ENCODE data around the gene MYO9A. TPM values are rescaled to one million over a fixed set of nuclear protein-coding genes. Genes with fewer than 3 reads are reported as not detected.

MYO9A gene
- total RNA-seq, 1 donor from 2014 or later = 16.6 TPM

Other genes with a start within 250 kb of the MYO9A start
- 0.89 and 1.3 TPM in 2 replicates for gene SENP8, start 253 bp upstream of the MYO9A start, total RNA-seq
- 0.09 TPM in 1 of 2 replicates, not detected in the other for gene GRAMD2A, start 79.6 kb upstream of the MYO9A start, total RNA-seq
- 1,255 and 1,264 TPM in 2 replicates for gene PKM, start 113.0 kb upstream of the MYO9A start, total RNA-seq
- 55.7 and 65.5 TPM in 2 replicates for gene PARP6, start 154.4 kb upstream of the MYO9A start, total RNA-seq
- gene CELF6, start 202.0 kb upstream of the MYO9A start, total RNA-seq = 0.68 and 0.91 TPM in 2 replicates